Karpas-422 (cell line): ENCODE data around the gene EGFL8. TPM values are rescaled to one million over a fixed set of nuclear protein-coding genes. Genes with fewer than 3 reads are reported as not detected.
A peak's percentile ranks its signal among the peaks of the same experiment; 100 is the strongest.

Source experiments
- DNase-seq: peaks from one replicate; pipeline ENCODE4 v3.0.0-alpha.2; 2015
- H2AFZ ChIP-seq: fragments of 200-600 bp; sonication (generic); 2 replicates; pipeline ENCODE4 v1.6.1; 2014; ENCODE audit warnings: antibody characterized with exemption, low read length, mixed read lengths
- H3K27ac ChIP-seq: fragments of 200-600 bp; sonication (generic); 2 replicates; pipeline ENCODE4 v1.5.1; 2014; ENCODE audit warnings: mild to moderate bottlenecking, low read length, moderate library complexity
- H3K27me3 ChIP-seq: fragments of 200-600 bp; sonication (generic); 2 replicates; pipeline ENCODE4 v1.6.1; 2014; ENCODE audit warnings: low read length, mixed read lengths
- H3K36me3 ChIP-seq: fragments of 200-600 bp; sonication (generic); 2 replicates; pipeline ENCODE4 v1.6.1; 2014; ENCODE audit warnings: low read length, mixed read lengths; ENCODE audit not compliant: insufficient read depth
- H3K4me1 ChIP-seq: fragments of 200-600 bp; sonication (generic); 2 replicates; pipeline ENCODE4 v1.6.1; 2014; ENCODE audit warnings: mild to moderate bottlenecking, low read length, mixed read lengths
- H3K4me2 ChIP-seq: fragments of 200-600 bp; sonication (generic); 2 replicates; pipeline ENCODE4 v1.6.1; 2014; ENCODE audit warnings: low read length, low read depth, mild to moderate bottlenecking; ENCODE audit not compliant: poor library complexity, severe bottlenecking
- H3K4me3 ChIP-seq: fragments of 200-600 bp; sonication (generic); 2 replicates; pipeline ENCODE4 v1.5.1; 2014; ENCODE audit warnings: mild to moderate bottlenecking, antibody characterized with exemption, low read length, mixed read lengths
- H3K79me2 ChIP-seq: fragments of 200-600 bp; sonication (generic); 2 replicates; pipeline ENCODE4 v1.6.1; 2014; ENCODE audit warnings: mild to moderate bottlenecking, low read length, mixed read lengths
- H3K9ac ChIP-seq: fragments of 200-600 bp; sonication (generic); 2 replicates; pipeline ENCODE4 v1.6.0; 2014; ENCODE audit warnings: low read length
- H3K9me2 ChIP-seq: fragments of 200-600 bp; sonication (generic), shearing (Covaris generic); replicated peaks from 2 replicates; pipeline ENCODE4 v1.6.0; 2014; ENCODE audit warnings: mild to moderate bottlenecking, low read length, moderate library complexity; ENCODE audit not compliant: insufficient read depth
- H3K9me3 ChIP-seq: fragments of 300-700, 200-600 bp; sonication (generic); 2 replicates; pipeline ENCODE4 v1.6.1; 2014; ENCODE audit warnings: low read length, mixed read lengths
- H4K20me1 ChIP-seq: fragments of 200-600 bp; sonication (generic); 2 replicates; pipeline ENCODE4 v1.6.1; 2014; ENCODE audit warnings: mild to moderate bottlenecking, antibody characterized with exemption, low read length, low read depth; ENCODE audit not compliant: insufficient read depth
- total RNA-seq: library from RNA; depleted of rRNA; stranded (reverse); fragments of >200 nt; shearing (Covaris generic); gene quantifications from 2 replicates; pipeline ENCODE4 v1.2.3, GENCODE V29; 2014; ENCODE audit warnings: low replicate concordance

Gene EGFL8
- total RNA-seq, 1 experiment from 2014 or later = 3.7 TPM

- peak overlapping the region; percentile 98 for H3K4me2 ChIP-seq
- peak overlapping the region; percentile 94 for H3K9ac ChIP-seq
- no peaks in the 10 kb centered on the region for H4K20me1 ChIP-seq
- peak; percentile 62 for DNase-seq
- peaks cover 45% of the 10 kb centered on the region for H3K4me1 ChIP-seq
- H3K27ac ChIP-seq = peak overlapping the region; percentile 83; the same call in 1 of the 2 replicates
- H3K79me2 ChIP-seq = peaks cover 10% of the 10 kb centered on the region
- no peaks in the 10 kb centered on the region for H3K9me3 ChIP-seq
- H3K4me3 ChIP-seq = peak overlapping the region; percentile 88
- H3K36me3 ChIP-seq = no peaks in the 10 kb centered on the region
- no peaks in the 10 kb centered on the region for H3K9me2 ChIP-seq
- H2AFZ ChIP-seq = peak overlapping the region; percentile 33; the same call in 1 of the 2 replicates
- H3K27me3 ChIP-seq = no peaks in the 10 kb centered on the region
Measured at GRCh38 chr6:32196682-32197616, 32.6 kb downstream of the EGFL8 start.

- no peak overlapping the region for H3K4me2 ChIP-seq
- H3K9ac ChIP-seq = no peak overlapping the region
- H3K79me2 ChIP-seq = no peaks in the 10 kb centered on the region
- H3K9me2 ChIP-seq = no peaks in the 10 kb centered on the region
- H3K4me1 ChIP-seq = peaks cover 36% of the 10 kb centered on the region
- H3K36me3 ChIP-seq = no peaks in the 10 kb centered on the region
- H4K20me1 ChIP-seq = no peaks in the 10 kb centered on the region
- H3K4me3 ChIP-seq = no peak overlapping the region
- no peaks in the 10 kb centered on the region for H3K27me3 ChIP-seq
- H3K27ac ChIP-seq = no peak overlapping the region
- H2AFZ ChIP-seq = no peak overlapping the region
- H3K9me3 ChIP-seq = no peaks in the 10 kb centered on the region
- no peak for DNase-seq
Measured at GRCh38 chr6:32198345-32198696, 33.9 kb downstream of the EGFL8 start.

- Histone ChIP-seq H4K20me1 (no peaks in the 10 kb centered on the region), H3K4me1 (peaks cover 33% of the 10 kb centered on the region), H3K4me3 (no peak overlapping the region), H3K9me3 (no peaks in the 10 kb centered on the region), H3K9me2 (no peaks in the 10 kb centered on the region), H3K36me3 (no peaks in the 10 kb centered on the region), H3K4me2 (no peak overlapping the region), H3K79me2 (no peaks in the 10 kb centered on the region), H3K27ac (no peak overlapping the region), H3K9ac (no peak overlapping the region), H3K27me3 (no peaks in the 10 kb centered on the region), H2AFZ (no peak overlapping the region)
- DNase-seq = peak; percentile 35
Measured at GRCh38 chr6:32198866-32199265, 34.5 kb downstream of the EGFL8 start.

GRCh38 chr6:32200711-32201475, 36.5 kb downstream of the EGFL8 start:
- no peak overlapping the region for H3K9ac ChIP-seq
- no peak overlapping the region for H2AFZ ChIP-seq
- no peaks in the 10 kb centered on the region for H3K27me3 ChIP-seq
- peak; percentile 29 for DNase-seq
- H3K4me2 ChIP-seq = no peak overlapping the region
- no peaks in the 10 kb centered on the region for H3K79me2 ChIP-seq
- no peaks in the 10 kb centered on the region for H3K9me3 ChIP-seq
- peaks cover 18% of the 10 kb centered on the region for H3K4me1 ChIP-seq
- H3K36me3 ChIP-seq = no peaks in the 10 kb centered on the region
- H4K20me1 ChIP-seq = no peaks in the 10 kb centered on the region
- H3K4me3 ChIP-seq = no peak overlapping the region
- no peaks in the 10 kb centered on the region for H3K9me2 ChIP-seq
- H3K27ac ChIP-seq = no peak overlapping the region

GRCh38 chr6:32202186-32202585, 37.8 kb downstream of the EGFL8 start:
- Histone ChIP-seq H2AFZ (no peak overlapping the region), H4K20me1 (no peaks in the 10 kb centered on the region), H3K27ac (no peak overlapping the region), H3K27me3 (no peaks in the 10 kb centered on the region), H3K79me2 (no peaks in the 10 kb centered on the region), H3K36me3 (no peaks in the 10 kb centered on the region), H3K4me1 (peaks cover 7% of the 10 kb centered on the region), H3K9me2 (no peaks in the 10 kb centered on the region), H3K4me2 (no peak overlapping the region), H3K9ac (no peak overlapping the region), H3K4me3 (no peak overlapping the region), H3K9me3 (no peaks in the 10 kb centered on the region)
- peak; percentile 2 for DNase-seq

- no peak for DNase-seq
- Histone ChIP-seq H3K9me3 (no peaks in the 10 kb centered on the region), H3K4me3 (no peak overlapping the region), H4K20me1 (no peaks in the 10 kb centered on the region), H3K27ac (no peak overlapping the region), H3K36me3 (no peaks in the 10 kb centered on the region), H3K4me2 (no peak overlapping the region), H3K9me2 (no peaks in the 10 kb centered on the region), H3K4me1 (peaks cover 11% of the 10 kb centered on the region), H3K79me2 (no peaks in the 10 kb centered on the region), H3K27me3 (no peaks in the 10 kb centered on the region), H2AFZ (no peak overlapping the region), H3K9ac (no peak overlapping the region)
Measured at GRCh38 chr6:32203426-32204267, 39.3 kb downstream of the EGFL8 start.

GRCh38 chr6:32204268-32204715, 39.9 kb downstream of the EGFL8 start:
- no peak overlapping the region for H3K9ac ChIP-seq
- H3K27me3 ChIP-seq = no peaks in the 10 kb centered on the region
- peak; percentile 28 for DNase-seq

More at GRCh38 chr6:32204268-32204715, 39.9 kb downstream of the EGFL8 start:
- Histone ChIP-seq H3K27ac (no peak overlapping the region), H2AFZ (no peak overlapping the region), H3K4me2 (no peak overlapping the region), H3K4me1 (peaks cover 11% of the 10 kb centered on the region), H4K20me1 (no peaks in the 10 kb centered on the region), H3K4me3 (no peak overlapping the region), H3K9me2 (no peaks in the 10 kb centered on the region), H3K36me3 (no peaks in the 10 kb centered on the region), H3K79me2 (no peaks in the 10 kb centered on the region), H3K9me3 (no peaks in the 10 kb centered on the region)
